HG03039 (cell line): ENCODE data around the gene EPHB3.

Experiments
- ATAC-seq: cut with Tn5 transposase; IDR thresholded peaks from one replicate; pipeline ENCODE4 v1.9.1; 2021; ENCODE audit warnings: mild to moderate bottlenecking, moderate library complexity; ENCODE audit not compliant: unreplicated experiment

Gene EPHB3

DNA sequence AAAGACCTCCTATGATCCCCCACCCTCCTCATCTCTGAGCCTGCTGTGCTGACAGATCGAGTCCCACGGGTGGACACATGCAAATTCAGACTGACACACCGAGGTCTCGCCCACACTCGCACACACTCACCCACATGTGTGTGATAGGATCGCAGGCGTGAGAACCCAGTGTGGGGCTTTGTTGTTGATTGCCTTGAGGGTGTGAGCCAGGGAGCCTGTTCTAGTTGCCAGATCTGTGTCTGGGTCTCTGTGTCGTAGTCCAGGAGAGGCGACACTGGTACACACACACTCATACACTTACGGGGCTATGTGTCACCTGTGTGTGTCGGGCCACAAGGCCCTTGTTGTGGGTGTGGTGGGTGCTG is 2.0 kb downstream of the EPHB3 start:
- no peak for ATAC-seq

DNA sequence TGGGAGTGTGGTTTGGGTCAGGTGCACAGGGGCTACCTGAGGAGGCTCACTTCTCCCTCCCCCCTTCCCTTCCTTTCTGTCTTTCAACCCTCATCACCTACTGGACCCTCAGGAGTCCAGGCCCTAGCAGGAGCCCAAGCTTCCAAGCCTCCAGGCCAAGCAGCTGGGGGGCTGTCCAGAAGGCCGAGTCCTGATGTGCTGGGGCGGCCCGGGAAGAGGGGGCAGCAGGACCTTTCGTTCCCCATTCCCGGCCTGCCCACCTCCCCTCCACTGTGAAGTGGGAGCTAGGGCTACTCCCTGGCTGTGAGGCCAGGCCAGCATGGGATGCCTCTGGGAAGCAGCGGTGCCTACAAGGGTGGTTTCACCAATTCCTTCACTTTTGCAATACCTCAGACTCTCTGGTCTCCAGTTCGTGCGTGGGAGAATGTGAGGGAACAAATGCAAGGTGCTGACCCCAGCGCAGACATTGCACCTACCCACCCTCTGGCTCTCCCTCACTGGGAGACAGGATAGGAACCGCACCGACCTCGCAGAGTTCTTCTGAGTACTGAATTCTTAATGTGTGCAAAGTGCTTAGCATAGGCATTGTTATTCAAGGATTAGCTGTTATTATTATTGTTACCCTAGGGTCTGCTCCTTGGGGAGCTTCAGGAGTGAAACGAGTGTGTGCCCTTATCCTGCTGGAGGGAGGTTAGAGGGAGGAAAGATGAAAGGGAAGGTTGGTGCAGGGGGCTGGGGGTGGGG is 2.5 kb downstream of the EPHB3 start:
- ATAC-seq = no peak

DNA sequence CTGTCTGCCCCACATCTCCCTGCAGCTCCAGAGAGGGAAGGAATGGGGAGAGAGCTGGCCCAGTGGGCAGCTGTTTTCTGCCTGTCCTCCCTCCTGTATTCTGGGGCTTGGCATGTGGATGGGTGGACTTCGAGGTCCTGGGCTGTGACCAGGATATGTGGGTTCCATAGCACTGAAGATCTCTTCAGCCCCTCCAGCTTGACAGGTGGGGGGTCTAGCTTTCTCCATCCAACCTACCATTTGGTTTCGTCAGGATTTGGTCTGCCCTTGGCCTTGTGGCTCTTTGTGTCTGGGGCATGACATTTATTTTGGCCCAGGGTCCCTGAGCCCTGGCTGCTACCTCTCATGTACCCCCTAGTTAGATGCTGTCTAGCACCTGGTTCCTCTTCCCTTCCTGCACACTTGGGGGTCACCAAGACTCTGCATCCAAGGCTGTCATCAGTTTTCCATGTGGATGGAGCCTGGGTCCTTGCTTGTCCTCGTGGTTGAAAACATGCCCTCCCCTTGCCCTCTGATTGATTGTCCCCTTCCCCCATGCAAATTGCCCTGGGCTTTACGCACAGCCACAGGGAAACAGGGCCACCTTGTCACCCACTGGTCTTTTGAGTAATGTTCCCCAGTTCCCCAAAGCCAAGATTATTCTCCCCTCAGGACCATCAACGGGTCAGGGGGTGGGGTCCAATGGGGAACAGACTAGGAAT is 3.2 kb downstream of the EPHB3 start:
- ATAC-seq = no peak

DNA sequence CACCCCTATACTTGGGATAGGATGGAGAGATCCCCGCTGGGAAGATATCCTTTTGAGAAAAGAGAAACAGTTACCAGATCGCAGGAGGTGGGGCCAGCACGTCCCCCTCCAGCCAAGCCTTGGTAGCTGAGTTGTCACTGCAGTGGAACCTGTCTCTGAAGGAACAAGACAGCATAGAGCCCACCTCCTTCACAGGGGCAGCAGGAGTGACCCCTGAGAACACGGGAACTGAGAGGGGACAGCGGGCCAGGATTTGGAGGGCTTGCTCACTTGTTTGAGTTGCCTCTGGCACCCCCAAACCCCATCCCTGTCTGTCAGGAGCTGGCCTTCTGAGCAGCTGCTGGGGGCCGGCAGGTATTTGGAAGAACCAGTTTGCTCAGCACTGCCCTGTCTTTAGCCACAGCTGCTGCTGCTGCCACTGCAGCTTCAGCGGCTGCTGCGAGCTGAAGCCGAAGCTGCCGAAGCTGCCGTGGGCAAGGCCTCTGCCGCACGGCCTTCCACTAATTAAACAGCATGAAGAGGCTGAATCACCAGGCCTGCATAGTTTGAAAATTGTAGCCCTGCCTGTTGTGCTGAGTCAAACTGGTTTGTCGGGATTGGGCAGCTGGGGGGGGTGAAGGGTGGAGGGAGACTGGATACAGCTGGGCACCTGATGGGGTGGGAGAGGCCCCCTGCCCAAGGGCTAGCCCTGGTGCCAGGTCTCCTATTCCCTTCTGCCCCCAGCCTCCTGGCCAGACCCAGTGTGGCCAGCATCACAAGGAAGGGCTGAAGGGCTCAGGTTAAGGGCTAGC is 4.0 kb downstream of the EPHB3 start:
- ATAC-seq = no peak

DNA sequence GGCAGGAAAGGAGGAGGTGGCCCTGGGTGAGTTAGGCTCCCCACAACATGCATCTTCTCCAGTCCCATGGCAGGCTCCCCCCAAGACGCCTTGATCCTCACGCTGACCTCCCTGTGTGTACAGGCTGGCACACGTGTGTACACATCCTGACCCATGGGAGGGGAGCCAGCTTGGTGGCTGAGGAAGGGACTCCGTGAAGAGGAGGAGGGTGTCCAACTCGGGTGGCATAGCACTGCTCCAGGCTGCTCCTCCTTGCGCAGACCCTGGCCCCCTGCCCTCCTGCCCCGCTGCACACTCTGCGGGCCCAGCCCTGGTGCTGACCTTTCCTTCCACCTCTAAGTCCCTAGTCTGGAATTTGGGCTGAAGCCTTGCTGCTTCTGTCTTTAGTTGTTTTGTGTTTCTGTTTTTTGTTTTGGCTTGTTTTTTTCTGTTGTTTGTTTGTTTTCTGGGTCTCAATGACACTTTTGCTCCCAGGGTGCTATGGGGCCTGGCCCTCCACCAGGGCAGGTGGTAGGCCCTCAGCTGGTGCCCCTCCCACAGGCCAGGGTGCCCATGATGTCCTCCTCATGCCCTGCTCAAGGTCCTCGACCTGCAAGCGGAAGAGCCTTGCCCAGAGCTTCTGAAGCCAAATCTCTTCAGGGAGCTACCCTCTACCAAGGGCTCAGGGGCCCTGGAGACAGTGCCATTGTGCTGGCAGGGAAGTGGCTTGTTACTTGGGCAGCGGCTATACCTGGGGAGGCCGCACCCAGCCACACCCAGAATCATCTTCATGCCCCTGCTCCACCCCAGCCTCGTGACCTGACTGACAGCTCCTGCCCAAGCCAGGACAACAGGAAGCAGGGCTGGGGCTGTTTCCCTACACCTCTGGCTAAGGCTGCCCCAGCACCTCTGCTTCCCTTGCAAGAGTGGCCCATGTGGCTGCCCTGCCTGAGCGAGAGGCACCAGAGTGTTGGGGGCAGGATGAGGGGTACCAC is 5.1 kb downstream of the EPHB3 start:
- no peak for ATAC-seq

DNA sequence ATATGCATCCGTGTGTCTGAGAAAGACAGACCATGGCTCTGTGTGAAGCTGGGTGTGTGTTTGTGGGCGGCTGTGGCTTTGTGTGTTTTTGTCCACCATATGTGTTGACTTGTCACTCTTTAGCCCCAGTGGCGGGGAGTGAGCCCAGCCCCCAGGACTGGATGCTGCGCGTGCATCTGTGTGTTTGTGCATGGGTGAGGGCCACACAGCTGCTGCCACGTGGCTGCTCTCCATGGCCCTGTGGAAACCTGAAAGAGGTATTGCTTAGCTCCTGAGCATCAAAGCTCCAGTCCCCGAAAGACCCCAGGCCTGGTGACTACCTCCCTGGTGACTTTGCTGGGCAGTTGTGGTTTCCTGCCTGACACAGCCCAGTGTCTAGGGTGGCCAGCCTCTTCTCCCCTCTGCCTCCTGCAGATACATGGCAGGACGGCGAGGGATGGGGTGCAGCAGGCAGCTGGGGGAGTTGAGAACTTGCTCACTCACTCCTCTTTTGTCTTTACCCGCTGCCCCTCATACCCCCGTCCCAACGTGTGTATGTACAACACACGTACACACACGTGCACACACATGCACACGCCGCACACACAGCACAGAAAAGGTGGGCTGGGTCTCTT is 6.5 kb downstream of the EPHB3 start:
- no peak for ATAC-seq

DNA sequence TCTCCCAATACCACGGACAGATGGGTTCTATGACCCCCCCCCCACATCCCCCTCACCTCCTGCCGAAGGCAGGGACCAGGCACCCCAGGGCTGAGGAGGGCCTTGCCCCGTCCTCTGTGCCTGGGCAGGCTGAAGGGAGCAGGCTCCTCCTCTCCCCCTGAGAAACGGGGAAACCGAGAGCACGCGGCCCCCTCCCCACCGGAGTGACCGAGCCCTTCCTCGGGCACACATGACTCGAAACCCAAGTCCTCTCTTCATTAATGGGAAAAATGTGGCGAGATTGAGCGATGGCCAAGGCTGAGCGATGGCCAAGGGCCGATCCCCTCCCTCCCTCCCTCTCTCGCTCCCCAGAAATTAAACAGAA is 7.0 kb downstream of the EPHB3 start:
- no peak for ATAC-seq

DNA sequence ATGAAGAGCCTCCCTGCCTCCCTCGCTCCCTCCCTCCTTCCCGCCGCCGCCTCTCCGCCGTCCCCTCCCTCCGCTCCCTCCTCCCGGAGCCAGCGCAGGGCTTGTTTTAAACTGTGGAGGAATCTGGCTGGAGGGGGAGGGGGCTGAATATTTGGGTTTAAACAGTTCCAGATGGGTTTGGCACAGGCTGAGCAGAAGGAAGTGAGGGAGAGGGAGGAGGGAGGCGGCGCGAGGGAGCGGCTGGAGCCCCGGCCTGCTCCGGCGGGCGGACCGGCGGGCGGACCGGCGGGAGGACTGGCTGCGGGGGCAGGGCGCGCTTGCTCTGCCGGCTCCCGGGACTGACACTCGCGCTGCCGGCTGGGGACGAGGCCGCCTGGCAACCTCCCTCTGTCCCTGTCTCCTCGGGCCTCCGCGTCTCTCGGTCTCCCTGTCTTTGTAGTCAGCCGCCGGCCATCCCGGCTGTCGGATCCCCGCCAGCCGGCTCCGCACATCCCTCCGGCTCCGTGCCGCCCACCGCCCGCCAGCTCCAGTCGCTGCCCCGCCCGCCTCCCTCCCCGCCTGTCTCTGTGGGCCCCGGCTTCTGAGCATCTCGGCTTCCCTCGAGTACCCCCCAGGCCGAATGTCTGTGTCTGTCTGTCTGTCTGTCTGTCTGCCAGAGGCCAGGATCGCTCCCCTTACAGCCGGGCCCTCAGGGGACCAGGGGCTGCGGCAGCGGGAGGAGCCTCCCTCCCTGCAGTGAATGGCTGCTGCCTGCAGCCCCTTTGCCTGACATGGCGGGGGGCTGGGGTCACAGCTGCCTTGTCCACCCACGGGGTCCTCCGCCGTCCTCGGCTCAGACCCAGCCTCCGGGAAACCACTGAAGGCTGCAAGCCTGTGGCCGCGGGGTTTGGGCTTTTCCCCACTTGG is 7.6 kb downstream of the EPHB3 start:
- no peak for ATAC-seq

DNA sequence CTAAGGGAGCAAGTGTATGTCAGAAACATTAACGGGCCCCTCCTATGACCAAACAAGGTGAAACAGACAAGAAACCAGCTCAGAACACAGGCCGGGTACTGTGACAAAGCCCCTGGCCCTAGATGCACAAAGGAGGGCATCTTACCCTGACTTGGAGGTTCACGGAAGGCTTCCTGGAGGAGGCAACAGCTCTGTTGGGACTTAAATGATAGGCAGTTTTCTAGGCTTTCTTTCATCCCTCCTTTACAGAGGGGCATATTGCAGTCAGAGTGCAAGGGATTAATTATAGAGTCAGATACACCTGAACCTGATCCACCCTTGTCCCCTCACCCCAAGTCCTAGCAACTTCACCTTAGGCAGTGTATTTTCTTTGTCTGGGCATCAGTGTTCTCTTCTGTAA is 8.4 kb downstream of the EPHB3 start:
- no peak for ATAC-seq

DNA sequence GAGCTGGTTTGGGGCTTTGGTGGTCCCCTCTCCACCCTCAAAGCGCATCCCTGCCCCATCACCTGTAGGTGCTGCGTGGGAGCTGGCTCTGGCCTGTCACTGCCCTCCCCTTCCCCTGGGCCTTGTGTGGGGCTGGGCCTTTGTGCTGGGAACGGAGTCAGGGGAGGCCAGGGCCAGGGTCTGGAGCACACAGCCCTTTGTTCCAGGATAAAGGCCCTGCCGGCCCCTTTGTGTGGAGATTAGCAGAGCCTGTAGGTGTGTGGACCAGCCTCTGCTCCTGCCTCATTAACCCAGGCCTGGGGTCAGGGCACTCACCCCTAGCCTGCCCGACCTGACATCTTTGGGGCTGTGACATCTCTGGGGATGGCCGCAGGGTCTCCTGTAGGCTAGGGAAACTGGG is 8.9 kb downstream of the EPHB3 start:
- no peak for ATAC-seq

DNA sequence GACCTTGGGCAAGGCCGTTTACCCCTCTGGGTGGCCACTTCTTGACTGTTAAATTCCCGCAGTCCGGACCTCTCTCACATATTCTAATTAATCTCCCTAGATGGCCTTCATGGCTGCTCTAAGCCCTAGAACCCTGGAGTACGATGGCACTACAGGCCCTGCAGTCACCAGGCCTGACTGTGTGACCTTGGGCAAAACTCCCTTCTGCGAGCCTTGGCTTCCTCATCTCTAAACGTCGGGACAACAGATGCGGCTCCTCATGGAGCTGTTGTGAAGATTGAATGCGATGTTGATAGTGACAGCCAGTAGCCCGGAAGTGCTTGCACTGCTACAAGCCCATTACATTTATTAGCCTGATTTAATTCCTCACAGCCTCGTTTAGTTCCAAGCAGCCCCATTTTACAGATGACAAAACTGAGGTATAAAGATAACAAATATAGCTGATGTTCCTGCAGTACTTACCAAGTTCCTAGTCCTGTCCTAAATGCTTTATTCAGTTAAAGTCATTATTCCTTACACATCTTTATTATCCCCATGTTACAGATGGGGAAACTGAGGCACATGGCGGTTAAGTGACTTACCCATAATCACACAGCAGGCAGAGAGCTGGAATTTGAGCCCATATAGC is 10.3 kb downstream of the EPHB3 start:
- ATAC-seq = no peak

DNA sequence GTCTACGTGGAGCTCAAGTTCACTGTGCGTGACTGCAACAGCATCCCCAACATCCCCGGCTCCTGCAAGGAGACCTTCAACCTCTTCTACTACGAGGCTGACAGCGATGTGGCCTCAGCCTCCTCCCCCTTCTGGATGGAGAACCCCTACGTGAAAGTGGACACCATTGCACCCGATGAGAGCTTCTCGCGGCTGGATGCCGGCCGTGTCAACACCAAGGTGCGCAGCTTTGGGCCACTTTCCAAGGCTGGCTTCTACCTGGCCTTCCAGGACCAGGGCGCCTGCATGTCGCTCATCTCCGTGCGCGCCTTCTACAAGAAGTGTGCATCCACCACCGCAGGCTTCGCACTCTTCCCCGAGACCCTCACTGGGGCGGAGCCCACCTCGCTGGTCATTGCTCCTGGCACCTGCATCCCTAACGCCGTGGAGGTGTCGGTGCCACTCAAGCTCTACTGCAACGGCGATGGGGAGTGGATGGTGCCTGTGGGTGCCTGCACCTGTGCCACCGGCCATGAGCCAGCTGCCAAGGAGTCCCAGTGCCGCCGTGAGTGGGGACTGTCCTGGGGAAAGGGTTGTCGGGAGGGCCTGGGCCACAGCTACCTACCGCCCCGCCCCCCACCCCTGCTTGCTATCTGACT is 11.2 kb downstream of the EPHB3 start:
- no peak for ATAC-seq

DNA sequence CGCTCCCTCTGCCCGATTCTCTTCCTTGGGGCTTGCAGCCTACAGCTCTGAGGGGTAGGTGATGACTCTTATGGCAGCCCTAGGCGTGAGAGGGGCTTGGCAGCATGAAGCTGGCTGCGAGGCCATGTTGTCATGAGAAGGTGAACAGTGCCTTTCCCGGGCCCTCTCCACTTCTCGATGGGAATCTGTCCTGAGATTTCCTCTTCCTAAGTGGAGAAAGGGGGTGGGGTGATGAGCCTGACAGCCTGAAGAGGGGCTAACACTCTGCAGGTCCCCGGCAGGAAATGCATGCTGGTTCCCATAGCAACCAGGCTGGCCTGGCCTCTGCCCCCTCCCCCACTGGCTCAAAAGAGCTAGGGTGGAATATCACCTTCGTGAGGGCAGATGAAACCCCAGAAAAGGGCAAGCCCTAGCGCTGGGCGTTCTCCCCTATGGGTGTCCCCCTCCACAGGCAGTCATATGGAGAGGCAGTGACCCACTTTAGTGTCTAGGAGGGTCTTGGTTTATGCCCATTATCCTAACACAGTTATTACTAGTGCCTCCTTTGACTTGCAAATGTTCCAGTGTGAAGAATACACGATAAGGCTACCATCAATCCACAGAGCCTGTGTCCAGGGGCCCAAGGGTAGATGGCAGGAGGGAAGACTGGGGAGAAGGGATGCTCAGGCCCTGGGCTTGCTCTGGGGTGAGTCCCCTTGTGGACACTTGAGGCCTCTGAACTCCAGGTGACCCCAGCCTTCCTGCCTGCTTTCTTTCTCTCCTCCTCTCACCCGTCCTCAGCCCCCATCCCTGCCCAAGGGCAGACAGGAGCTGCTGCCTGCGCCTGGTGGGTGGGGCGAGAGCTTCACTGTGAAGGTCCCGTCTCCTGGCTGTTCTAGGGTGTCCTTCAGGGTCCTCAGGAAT is 13.2 kb downstream of the EPHB3 start:
- ATAC-seq = no peak

DNA sequence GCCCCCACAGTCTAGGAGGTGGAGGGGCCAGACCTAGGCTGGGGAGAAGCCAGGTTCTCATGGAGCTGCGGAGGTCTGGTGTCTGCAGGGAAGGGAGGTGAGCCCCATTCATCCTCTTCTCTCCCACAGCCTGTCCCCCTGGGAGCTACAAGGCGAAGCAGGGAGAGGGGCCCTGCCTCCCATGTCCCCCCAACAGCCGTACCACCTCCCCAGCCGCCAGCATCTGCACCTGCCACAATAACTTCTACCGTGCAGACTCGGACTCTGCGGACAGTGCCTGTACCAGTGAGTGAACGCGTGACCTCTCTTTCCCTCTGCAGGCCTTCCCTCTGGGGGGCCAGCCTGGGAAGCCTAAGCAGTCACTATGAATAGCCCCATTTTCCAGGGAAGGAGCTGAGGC is 14.1 kb downstream of the EPHB3 start:
- no peak for ATAC-seq

DNA sequence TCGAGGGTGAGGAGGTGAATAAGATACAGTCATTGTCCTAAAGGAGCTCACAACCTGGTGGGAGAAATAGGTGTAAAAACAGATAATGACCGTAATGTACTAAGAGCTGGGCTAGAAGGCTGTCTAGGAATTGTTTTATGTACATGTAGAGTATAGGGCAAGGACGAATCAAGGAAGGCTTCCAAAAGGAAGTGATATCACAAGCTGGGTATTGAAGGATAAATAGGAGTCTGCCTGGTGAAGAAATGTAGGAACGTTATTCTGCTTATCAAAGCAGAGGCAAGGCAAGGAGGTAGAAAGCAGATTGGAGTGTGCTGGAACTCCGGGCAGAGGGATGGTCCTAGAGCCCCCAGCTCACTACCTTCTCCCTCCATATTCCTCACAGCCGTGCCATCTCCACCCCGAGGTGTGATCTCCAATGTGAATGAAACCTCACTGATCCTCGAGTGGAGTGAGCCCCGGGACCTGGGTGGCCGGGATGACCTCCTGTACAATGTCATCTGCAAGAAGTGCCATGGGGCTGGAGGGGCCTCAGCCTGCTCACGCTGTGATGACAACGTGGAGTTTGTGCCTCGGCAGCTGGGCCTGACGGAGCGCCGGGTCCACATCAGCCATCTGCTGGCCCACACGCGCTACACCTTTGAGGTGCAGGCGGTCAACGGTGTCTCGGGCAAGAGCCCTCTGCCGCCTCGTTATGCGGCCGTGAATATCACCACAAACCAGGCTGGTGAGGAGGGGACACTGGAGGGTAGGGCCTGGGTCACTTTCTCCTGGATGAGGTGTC is 15.1 kb downstream of the EPHB3 start:
- no peak for ATAC-seq

DNA sequence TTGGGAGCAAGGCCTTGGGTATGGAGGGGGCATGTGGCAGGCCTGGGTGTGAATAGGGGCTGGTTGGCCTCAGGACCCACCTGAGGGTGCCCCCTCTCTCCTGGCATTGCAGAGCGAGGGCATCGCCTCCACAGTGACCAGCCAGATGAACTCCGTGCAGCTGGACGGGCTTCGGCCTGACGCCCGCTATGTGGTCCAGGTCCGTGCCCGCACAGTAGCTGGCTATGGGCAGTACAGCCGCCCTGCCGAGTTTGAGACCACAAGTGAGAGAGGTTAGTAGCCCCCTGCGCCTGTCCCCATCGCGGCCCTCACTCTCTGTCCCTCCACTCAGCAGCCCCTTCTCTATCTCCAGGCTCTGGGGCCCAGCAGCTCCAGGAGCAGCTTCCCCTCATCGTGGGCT is 16.0 kb downstream of the EPHB3 start:
- no peak for ATAC-seq

DNA sequence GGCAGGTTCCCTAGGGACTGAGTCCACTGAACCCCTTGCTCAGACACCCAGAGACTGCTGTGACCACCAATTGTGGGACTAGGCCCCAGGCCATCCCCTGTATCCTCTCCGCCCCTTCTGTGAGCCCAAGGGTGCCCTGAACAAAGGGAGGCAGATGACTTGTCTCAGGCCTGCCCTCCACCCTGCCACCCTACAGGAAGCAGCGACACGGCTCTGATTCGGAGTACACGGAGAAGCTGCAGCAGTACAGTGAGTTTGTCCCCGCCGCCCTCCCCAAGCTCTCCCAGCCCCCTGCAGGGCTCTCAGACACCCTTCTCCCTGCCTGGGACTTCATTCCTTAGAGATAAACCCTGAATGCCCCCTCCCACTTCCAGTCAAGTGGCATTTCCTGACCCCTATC is 16.6 kb downstream of the EPHB3 start:
- no peak for ATAC-seq
